Measurements from ENCODE around the gene BIRC5. TPM values are rescaled to one million over a fixed set of nuclear protein-coding genes. Genes with fewer than 3 reads are reported as not detected.

BIRC5 gene
- total RNA-seq, 1 experiment from 2014 or later = 140 TPM

DNA sequence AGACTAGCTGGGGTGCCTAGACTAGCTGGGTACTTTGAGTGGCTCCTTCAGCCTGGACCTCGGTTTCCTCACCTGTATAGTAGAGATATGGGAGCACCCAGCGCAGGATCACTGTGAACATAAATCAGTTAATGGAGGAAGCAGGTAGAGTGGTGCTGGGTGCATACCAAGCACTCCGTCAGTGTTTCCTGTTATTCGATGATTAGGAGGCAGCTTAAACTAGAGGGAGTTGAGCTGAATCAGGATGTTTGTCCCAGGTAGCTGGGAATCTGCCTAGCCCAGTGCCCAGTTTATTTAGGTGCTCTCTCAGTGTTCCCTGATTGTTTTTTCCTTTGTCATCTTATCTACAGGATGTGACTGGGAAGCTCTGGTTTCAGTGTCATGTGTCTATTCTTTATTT, 9.0 kb downstream of the BIRC5 start:
- Histone ChIP-seq H3K27ac (ENCODE audit: low read depth, low read length) (no peak overlapping the region), H3K9me2 (ENCODE audit: insufficient read depth) (no peaks in the 10 kb centered on the region), H4K20me1 (ENCODE audit: insufficient read depth) (no peaks in the 10 kb centered on the region; the same call in 1 of the 2 replicates), H3K27me3 (ENCODE audit: insufficient read depth, low read length) (no peaks in the 10 kb centered on the region), H3K4me2 (ENCODE audit: low read length) (no peak overlapping the region), H3K4me1 (ENCODE audit: control insufficient read depth in 1 of 2, insufficient read depth in 2 of 2, low read length in 2 of 2) (no peaks in the 10 kb centered on the region), H2AFZ (ENCODE audit: low read depth, low read length, poor library complexity, severe bottlenecking) (no peak overlapping the region), H3K9ac (ENCODE audit: low read length) (no peak overlapping the region), H3K36me3 (ENCODE audit: control insufficient read depth in 1 of 2, insufficient read depth in 2 of 2, low read length in 2 of 2) (peaks cover 43 to 51% of the 10 kb centered on the region in 2 experiments), H3K4me3 (replicated peaks in 1 of 2; ENCODE audit: low read depth in 1 of 2, low read length in 2 of 2) (no peak overlapping the region), H3K79me2 (ENCODE audit: insufficient read depth, low read length) (peaks cover 38% of the 10 kb centered on the region), H3K9me3 (ENCODE audit: control insufficient read depth in 1 of 2, insufficient read depth in 1 of 2, low read depth in 1 of 2, low read length in 2 of 2) (no peaks in the 10 kb centered on the region)
- intact Hi-C loops (cut with micrococcal nuclease) = no loop called here
- ChIA-PET RAD21 (ENCODE audit: low non-redundant PET in 1 of 2, low total read pairs in 2 of 2, uncharacterized antibody in 2 of 2, unreplicated experiment in 2 of 2) (no interaction called here), POLR2A (interaction anchor here (0.6 kb wide), 1 partner anchor 1996 kb away, joined by 3 read pairs; no protein-coding TSS in a partner anchor), CTCF (no interaction called here)
- BruUV-seq (replicated peaks) = no TSS peak
- TF ChIP-seq EZH2phosphoT487 (IDR thresholded peaks at IDR 0.05; ENCODE audit: borderline replicate concordance) (no peak), CEBPB (IDR thresholded peaks at IDR 0.05; ENCODE audit: low read depth) (no peak)
- ATAC-seq (no peak), DNase-seq (ENCODE audit: low read depth, low spot score) (no peak)

DNA sequence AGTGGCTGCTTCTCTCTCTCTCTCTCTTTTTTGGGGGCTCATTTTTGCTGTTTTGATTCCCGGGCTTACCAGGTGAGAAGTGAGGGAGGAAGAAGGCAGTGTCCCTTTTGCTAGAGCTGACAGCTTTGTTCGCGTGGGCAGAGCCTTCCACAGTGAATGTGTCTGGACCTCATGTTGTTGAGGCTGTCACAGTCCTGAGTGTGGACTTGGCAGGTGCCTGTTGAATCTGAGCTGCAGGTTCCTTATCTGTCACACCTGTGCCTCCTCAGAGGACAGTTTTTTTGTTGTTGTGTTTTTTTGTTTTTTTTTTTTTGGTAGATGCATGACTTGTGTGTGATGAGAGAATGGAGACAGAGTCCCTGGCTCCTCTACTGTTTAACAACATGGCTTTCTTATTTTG, 9.7 kb downstream of the BIRC5 start:
- Histone ChIP-seq H3K4me3 (replicated peaks in 1 of 2; ENCODE audit: low read depth in 1 of 2, low read length in 2 of 2) (no peak overlapping the region), H3K36me3 (ENCODE audit: control insufficient read depth in 1 of 2, insufficient read depth in 2 of 2, low read length in 2 of 2) (peaks cover 42 to 50% of the 10 kb centered on the region in 2 experiments), H3K4me2 (ENCODE audit: low read length) (no peak overlapping the region), H3K9me3 (ENCODE audit: control insufficient read depth in 1 of 2, insufficient read depth in 1 of 2, low read depth in 1 of 2, low read length in 2 of 2) (no peaks in the 10 kb centered on the region), H3K4me1 (ENCODE audit: control insufficient read depth in 1 of 2, insufficient read depth in 2 of 2, low read length in 2 of 2) (no peaks in the 10 kb centered on the region), H3K9ac (ENCODE audit: low read length) (no peak overlapping the region), H3K27me3 (ENCODE audit: insufficient read depth, low read length) (no peaks in the 10 kb centered on the region), H3K27ac (ENCODE audit: low read depth, low read length) (no peak overlapping the region; the same call in 1 of the 2 replicates), H2AFZ (ENCODE audit: low read depth, low read length, poor library complexity, severe bottlenecking) (no peak overlapping the region), H4K20me1 (ENCODE audit: insufficient read depth) (no peaks in the 10 kb centered on the region), H3K79me2 (ENCODE audit: insufficient read depth, low read length) (peaks cover 31% of the 10 kb centered on the region), H3K9me2 (ENCODE audit: insufficient read depth) (no peaks in the 10 kb centered on the region)
- POLR2A ChIA-PET = no interaction called here
- no peak for ATAC-seq
- RAD21 ChIA-PET (ENCODE audit: low non-redundant PET in 1 of 2, low total read pairs in 2 of 2, uncharacterized antibody in 2 of 2, unreplicated experiment in 2 of 2) = no interaction called here
- TF ChIP-seq, protein P1, sequence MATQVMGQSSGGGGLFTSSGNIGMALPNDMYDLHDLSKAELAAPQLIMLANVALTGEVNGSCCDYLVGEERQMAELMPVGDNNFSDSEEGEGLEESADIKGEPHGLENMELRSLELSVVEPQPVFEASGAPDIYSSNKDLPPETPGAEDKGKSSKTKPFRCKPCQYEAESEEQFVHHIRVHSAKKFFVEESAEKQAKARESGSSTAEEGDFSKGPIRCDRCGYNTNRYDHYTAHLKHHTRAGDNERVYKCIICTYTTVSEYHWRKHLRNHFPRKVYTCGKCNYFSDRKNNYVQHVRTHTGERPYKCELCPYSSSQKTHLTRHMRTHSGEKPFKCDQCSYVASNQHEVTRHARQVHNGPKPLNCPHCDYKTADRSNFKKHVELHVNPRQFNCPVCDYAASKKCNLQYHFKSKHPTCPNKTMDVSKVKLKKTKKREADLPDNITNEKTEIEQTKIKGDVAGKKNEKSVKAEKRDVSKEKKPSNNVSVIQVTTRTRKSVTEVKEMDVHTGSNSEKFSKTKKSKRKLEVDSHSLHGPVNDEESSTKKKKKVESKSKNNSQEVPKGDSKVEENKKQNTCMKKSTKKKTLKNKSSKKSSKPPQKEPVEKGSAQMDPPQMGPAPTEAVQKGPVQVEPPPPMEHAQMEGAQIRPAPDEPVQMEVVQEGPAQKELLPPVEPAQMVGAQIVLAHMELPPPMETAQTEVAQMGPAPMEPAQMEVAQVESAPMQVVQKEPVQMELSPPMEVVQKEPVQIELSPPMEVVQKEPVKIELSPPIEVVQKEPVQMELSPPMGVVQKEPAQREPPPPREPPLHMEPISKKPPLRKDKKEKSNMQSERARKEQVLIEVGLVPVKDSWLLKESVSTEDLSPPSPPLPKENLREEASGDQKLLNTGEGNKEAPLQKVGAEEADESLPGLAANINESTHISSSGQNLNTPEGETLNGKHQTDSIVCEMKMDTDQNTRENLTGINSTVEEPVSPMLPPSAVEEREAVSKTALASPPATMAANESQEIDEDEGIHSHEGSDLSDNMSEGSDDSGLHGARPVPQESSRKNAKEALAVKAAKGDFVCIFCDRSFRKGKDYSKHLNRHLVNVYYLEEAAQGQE (IDR thresholded peaks at IDR 0.05; ENCODE audit: low read depth) = no peak
- DNase-seq (ENCODE audit: low read depth, low spot score) = no peak
- CTCF ChIA-PET = no interaction called here
- intact Hi-C loops (cut with micrococcal nuclease) = no loop called here
- BruUV-seq (replicated peaks) = no TSS peak

Data from HCT116 (cell line).